Measurements from ENCODE around the gene MYG1.

GRCh38 chr12:53306826-53307225 is 7.3 kb downstream of the MYG1 start:
- TF ChIP-seq BHLHE40 (IDR thresholded peaks at IDR 0.05; ENCODE audit: low read depth, low read length): no peak
- TF ChIP-seq CTCF (conservative IDR thresholded peaks at IDR 0.05; ENCODE audit: low read depth, low read length): no peak
- TF ChIP-seq MAFK (IDR thresholded peaks at IDR 0.05; ENCODE audit: low read depth, low read length): no peak
- TF ChIP-seq POLR2A (IDR thresholded peaks at IDR 0.05; ENCODE audit: low read depth, low read length): no peak
- no peak for TF ChIP-seq SMC3 (IDR thresholded peaks at IDR 0.05; ENCODE audit: low read depth, low read length)
- TF ChIP-seq RAD21 (IDR thresholded peaks at IDR 0.05; ENCODE audit: low read length): no peak
- no peak for TF ChIP-seq RFX5 (IDR thresholded peaks at IDR 0.05; ENCODE audit: low read depth, low read length)

Data from IMR-90 (cell line).